HepG2 (cell line): ENCODE data around the gene TBC1D22A. TPM values are rescaled to one million over a fixed set of nuclear protein-coding genes. Genes with fewer than 3 reads are reported as not detected.

Experiments used
- AHR ChIP-seq: IDR thresholded peaks from 2 replicates; pipeline ENCODE4 v1.6.1; 2018; ENCODE audit warnings: missing genetic modification reagents, missing compliant biosample characterization
- ATF2 ChIP-seq: sonication (generic); formaldehyde crosslinking; IDR thresholded peaks from 2 replicates; pipeline ENCODE4 v1.4.0; 2020; ENCODE audit warnings: missing genetic modification reagents
- BRD4 ChIP-seq: sonication (generic); formaldehyde crosslinking; IDR thresholded peaks from 2 replicates; pipeline ENCODE4 v1.4.0; 2020; ENCODE audit warnings: missing genetic modification reagents
- DPF2 ChIP-seq: sonication (generic); formaldehyde crosslinking; IDR thresholded peaks from 2 replicates; pipeline ENCODE4 v1.4.0; 2020; ENCODE audit warnings: mild to moderate bottlenecking, low read depth, missing genetic modification reagents, borderline replicate concordance
- FOXJ3 ChIP-seq: sonication (generic); formaldehyde crosslinking; IDR thresholded peaks from 2 replicates; pipeline ENCODE4 v1.4.0; 2020; ENCODE audit warnings: missing genetic modification reagents, mild to moderate bottlenecking, borderline replicate concordance
- HMGXB3 ChIP-seq: sonication (generic); formaldehyde crosslinking; IDR thresholded peaks from 2 replicates; pipeline ENCODE4 v1.4.0; 2020; ENCODE audit warnings: missing genetic modification reagents, borderline replicate concordance
- IRX3 ChIP-seq: sonication (generic); formaldehyde crosslinking; IDR thresholded peaks from 2 replicates; pipeline ENCODE4 v1.8.1; 2023; ENCODE audit warnings: mild to moderate bottlenecking, low read depth, missing genetic modification reagents, borderline replicate concordance
- NBN ChIP-seq: fragments of 450-650 bp; conservative IDR thresholded peaks from 2 replicates; pipeline ENCODE4 v1.6.1; 2017
- PITX1 ChIP-seq: sonication (generic); formaldehyde crosslinking; IDR thresholded peaks from 2 replicates; pipeline ENCODE4 v1.5.1; 2020; ENCODE audit warnings: mild to moderate bottlenecking, missing genetic modification reagents
- RFXAP ChIP-seq: sonication (generic); formaldehyde crosslinking; IDR thresholded peaks from 2 replicates; pipeline ENCODE4 v1.4.0; 2020; ENCODE audit warnings: missing genetic modification reagents, borderline replicate concordance
- RXRB ChIP-seq: IDR thresholded peaks from 2 replicates; pipeline ENCODE4 v1.6.1; 2016; ENCODE audit warnings: borderline replicate concordance, missing genetic modification reagents, missing compliant biosample characterization
- TEF ChIP-seq: sonication (generic); formaldehyde crosslinking; IDR thresholded peaks from 2 replicates; pipeline ENCODE4 v1.5.0; 2020; ENCODE audit warnings: missing genetic modification reagents
- ZBED4 ChIP-seq: sonication (generic); formaldehyde crosslinking; IDR thresholded peaks from 2 replicates; pipeline ENCODE4 v1.4.0; 2020; ENCODE audit warnings: missing genetic modification reagents, borderline replicate concordance
- ZNF10 ChIP-seq: sonication (generic); formaldehyde crosslinking; IDR thresholded peaks from 2 replicates; pipeline ENCODE4 v1.4.0; 2020; ENCODE audit warnings: mild to moderate bottlenecking, low read depth, missing genetic modification reagents, borderline replicate concordance
- ZNF543 ChIP-seq: sonication (generic); formaldehyde crosslinking; IDR thresholded peaks from 2 replicates; pipeline ENCODE4 v1.4.0; 2020; ENCODE audit warnings: mild to moderate bottlenecking, missing genetic modification reagents
- ZNF598 ChIP-seq: sonication (generic); formaldehyde crosslinking; IDR thresholded peaks from 2 replicates; pipeline ENCODE4 v1.5.1; 2020; ENCODE audit warnings: mild to moderate bottlenecking, missing genetic modification reagents, borderline replicate concordance
- ZNF761 ChIP-seq: sonication (generic); formaldehyde crosslinking; conservative IDR thresholded peaks from 2 replicates; pipeline ENCODE4 v1.4.0; 2020; ENCODE audit warnings: mild to moderate bottlenecking, missing genetic modification reagents
- ZNF800 ChIP-seq: sonication (generic); formaldehyde crosslinking; IDR thresholded peaks from 2 replicates; pipeline ENCODE4 v1.4.0; 2020; ENCODE audit warnings: missing genetic modification reagents
- polyA plus RNA-seq, 8 experiments: library from polyadenylated mRNA; depleted of rRNA in 3 of 8; stranded (reverse) in 7 of 8; unstranded in 1 of 8; fragments of >200 nt; fragmentation: Illumina TruSeq in 4 of 8; extraction: Trizol in 4 of 8; gene quantifications; 2 replicates each; pipeline versions ENCODE4 v1.2.1 to v1.2.3, GENCODE V29; 2011 to 2016; ENCODE audit warnings: low read depth in 4 of 8, missing spikeins in 1 of 8, mixed read lengths in 1 of 8; ENCODE audit not compliant: insufficient read depth in 1 of 8
- total RNA-seq, 5 experiments: library from RNA; depleted of rRNA; stranded (reverse); fragments of >200 nt; fragmentation: Illumina TruSeq; extraction: Trizol; gene quantifications; 2 replicates each; pipeline ENCODE4 v1.2.3, GENCODE V29; 2016; ENCODE audit warnings: low read depth in 1 of 5

Gene TBC1D22A
- total and polyA plus RNA-seq, 2 of the 13 experiments (the other 11 are each of a cell fraction or from before 2014, with no cell fraction given), result 17.3 to 18.0 TPM

GRCh38 chr22:46815132-46815531 is 52.7 kb downstream of the TBC1D22A start (continued):
- TF ChIP-seq ZBED4, result no peak
- peak; percentile 29; the same call in 1 of the 2 replicates for TF ChIP-seq FOXJ3 (CRISPR knock-in tag)
- TF ChIP-seq NBN, result no peak
- TF ChIP-seq ATF2, result no peak
- 0 out of 2 replicates have a peak, but pooled peaks have one; percentile 39 for TF ChIP-seq DPF2 (CRISPR knock-in tag)
- TF ChIP-seq IRX3 (CRISPR knock-in tag), result no peak
- TF ChIP-seq TEF (CRISPR knock-in tag), result no peak
- no peak for TF ChIP-seq AHR (CRISPR knock-in tag)
- TF ChIP-seq ZNF598, result no peak
- peak; percentile 46; the same call in 1 of the 2 replicates for TF ChIP-seq PITX1 (CRISPR knock-in tag)
- no peak for TF ChIP-seq BRD4 (CRISPR knock-in tag)
- no peak for TF ChIP-seq ZNF543 (CRISPR knock-in tag)
- TF ChIP-seq ZNF800 (CRISPR knock-in tag), result no peak
- TF ChIP-seq ZNF10 (CRISPR knock-in tag), result no peak
- TF ChIP-seq RFXAP, result no peak
- TF ChIP-seq HMGXB3 (CRISPR knock-in tag), result no peak; the same call in 1 of the 2 replicates
- TF ChIP-seq ZNF761, result no peak
- TF ChIP-seq RXRB (CRISPR knock-in tag), result peak; percentile 10; the same call in 1 of the 2 replicates
